NCI-H460 (cell line): ENCODE measurements around the gene SIGLEC1. TPM values are rescaled to one million over a fixed set of nuclear protein-coding genes. Genes with fewer than 3 reads are reported as not detected.

Source experiments
- DNase-seq: peaks from one replicate; pipeline ENCODE4 v3.0.0-alpha.2; 2016; ENCODE audit warnings: low read depth; ENCODE audit errors: extremely low read depth
- total RNA-seq: library from RNA; depleted of rRNA; stranded (reverse); fragments of >200 nt; shearing (Covaris generic); gene quantifications from 2 replicates; pipeline ENCODE4 v1.2.3, GENCODE V29; 2014

The SIGLEC1 gene
- total RNA-seq, 1 experiment from 2014 or later: not detected

- peak; percentile 69 for DNase-seq
Measured at GRCh38 chr20:3744806-3745685, 32.6 kb upstream of the SIGLEC1 start.

GRCh38 chr20:3744037-3744436 lies 31.6 kb upstream of the SIGLEC1 start:
- DNase-seq: no peak

- no peak for DNase-seq
Measured at GRCh38 chr20:3743251-3743650, 30.9 kb upstream of the SIGLEC1 start.

GRCh38 chr20:3741836-3742458 lies 29.5 kb upstream of the SIGLEC1 start:
- no peak for DNase-seq

- no peak for DNase-seq
Measured at GRCh38 chr20:3740615-3741301, 28.4 kb upstream of the SIGLEC1 start.

- DNase-seq: no peak
Measured at GRCh38 chr20:3739926-3740451, 27.6 kb upstream of the SIGLEC1 start.

- no peak for DNase-seq
Measured at GRCh38 chr20:3739054-3739925, 26.9 kb upstream of the SIGLEC1 start.

- no peak for DNase-seq
Measured at GRCh38 chr20:3738111-3739053, 26.0 kb upstream of the SIGLEC1 start.

- no peak for DNase-seq
Measured at GRCh38 chr20:3735768-3736167, 23.4 kb upstream of the SIGLEC1 start.

- DNase-seq: no peak
Measured at GRCh38 chr20:3734111-3734843, 21.9 kb upstream of the SIGLEC1 start.

- DNase-seq: no peak
Measured at GRCh38 chr20:3733119-3733995, 21.0 kb upstream of the SIGLEC1 start.

- no peak for DNase-seq
Measured at GRCh38 chr20:3732327-3733118, 20.1 kb upstream of the SIGLEC1 start, which contains the start of gene HSPA12B. Gene HSPA12B (plus strand): TSS chr20:3732685. CDS start chr20:3738675, 5,990 bp downstream.

- no peak for DNase-seq
Measured at GRCh38 chr20:3731944-3732326, 19.5 kb upstream of the SIGLEC1 start.

GRCh38 chr20:3730803-3731672 lies 18.6 kb upstream of the SIGLEC1 start:
- no peak for DNase-seq

GRCh38 chr20:3729811-3730540 lies 17.6 kb upstream of the SIGLEC1 start:
- no peak for DNase-seq
